HCT116 (cell line): ENCODE data around the gene HSPG2. TPM values are rescaled to one million over a fixed set of nuclear protein-coding genes. Genes with fewer than 3 reads are reported as not detected.

Experiments used
- ATAC-seq: fragments of 200-7000 bp; cut with Tn5 transposase; 2 replicates; pipeline ENCODE4 v1.9.1; 2020; ENCODE audit warnings: mild to moderate bottlenecking, moderate library complexity
- BruUV-seq: library from RNA; stranded (reverse); fragments of 400-500 nt; replicated peaks from 2 replicates; lab custom pipeline; 2021; lab: Mats Ljungman, UMichigan
- CTCF ChIA-PET: fragments of 300-600 bp; sonication (Branson Sonifier 250); formaldehyde crosslinking; loops from one replicate; lab custom pipeline; 2021; ENCODE audit warnings: antibody characterized with exemption; lab: Charles Lee
- POLR2A ChIA-PET: fragments of 300-600, 350-600 bp; sonication (Branson Sonifier 250); formaldehyde crosslinking; loops from one replicate; lab custom pipeline; 2021; ENCODE audit warnings: antibody characterized with exemption; lab: Charles Lee
- RAD21 ChIA-PET, 2 experiments: fragments of 300-600 bp; sonication (Branson Sonifier 250); formaldehyde crosslinking; loops; one replicate each; lab custom pipeline; 2023; ENCODE audit warnings: low total read pairs in 2 of 2; ENCODE audit not compliant: uncharacterized antibody in 2 of 2, unreplicated experiment in 2 of 2, low non-redundant PET in 1 of 2; lab: Charles Lee
- DNase-seq: peaks from one replicate; pipeline ENCODE4 v3.0.0-alpha.2; 2010; ENCODE audit warnings: low read depth, low spot score
- H2AFZ ChIP-seq: fragments of 200-600 bp; shearing (Covaris generic), sonication (generic); 2 replicates; pipeline ENCODE4 v1.6.1; 2017; ENCODE audit warnings: low read depth, mixed run types, mixed read lengths, antibody characterized with exemption, low read length; ENCODE audit not compliant: poor library complexity, severe bottlenecking
- H3K27ac ChIP-seq: 2 replicates; pipeline ENCODE4 v1.5.1; 2012; ENCODE audit warnings: low read depth, low read length
- H3K27me3 ChIP-seq: fragments of 200-600 bp; sonication (generic); 2 replicates; pipeline ENCODE4 v1.6.1; 2016; ENCODE audit warnings: mixed run types, low read length, mixed read lengths; ENCODE audit not compliant: insufficient read depth
- H3K36me3 ChIP-seq, 2 experiments: fragments of 200-500 bp in 1 of 2; fragments of 200-600 bp in 1 of 2; sonication (Bioruptor generic) in 1 of 2; sonication (generic) in 1 of 2; 2 replicates each; pipeline versions ENCODE4 v1.5.1 to v1.6.1; 2014 to 2016; ENCODE audit warnings: low read length in 2 of 2, inconsistent platforms in 1 of 2, mixed read lengths in 1 of 2, mixed run types in 1 of 2; ENCODE audit not compliant: insufficient read depth in 2 of 2, control insufficient read depth in 1 of 2
- H3K4me1 ChIP-seq, 2 experiments: fragments of 200-600 bp in 1 of 2; sonication (generic) in 1 of 2; 2 replicates each; pipeline versions ENCODE4 v1.5.1 to v1.6.1; 2012 to 2017; ENCODE audit warnings: low read length in 2 of 2, inconsistent platforms in 1 of 2, mild to moderate bottlenecking in 1 of 2, mixed read lengths in 1 of 2, mixed run types in 1 of 2, moderate library complexity in 1 of 2; ENCODE audit not compliant: insufficient read depth in 2 of 2, control insufficient read depth in 1 of 2
- H3K4me2 ChIP-seq: fragments of 200-600 bp; sonication (generic); 2 replicates; pipeline ENCODE4 v1.6.1; 2017; ENCODE audit warnings: mixed run types, low read length, mixed read lengths
- H3K4me3 ChIP-seq, 2 experiments: fragments of 200-600 bp in 1 of 2; sonication (generic) in 1 of 2; replicated peaks in 1 of 2; 2 replicates each; pipeline ENCODE4 v1.5.1; 2011 to 2016; ENCODE audit warnings: low read length in 2 of 2, control low read depth in 1 of 2, low read depth in 1 of 2, mild to moderate bottlenecking in 1 of 2, mixed read lengths in 1 of 2, mixed run types in 1 of 2
- H3K79me2 ChIP-seq: fragments of 200-600 bp; sonication (generic); 2 replicates; pipeline ENCODE4 v1.6.1; 2017; ENCODE audit warnings: mild to moderate bottlenecking, mixed run types, low read length, moderate library complexity, mixed read lengths; ENCODE audit not compliant: insufficient read depth
- H3K9ac ChIP-seq: fragments of 200-600 bp; sonication (generic); 2 replicates; pipeline ENCODE4 v1.6.1; 2016; ENCODE audit warnings: low read length, mixed read lengths
- H3K9me2 ChIP-seq: fragments of 200-600 bp; sonication (generic), shearing (Covaris generic); 2 replicates; pipeline ENCODE4 v1.6.1; 2017; ENCODE audit warnings: mixed run types, mild to moderate bottlenecking, moderate library complexity; ENCODE audit not compliant: insufficient read depth
- H3K9me3 ChIP-seq, 2 experiments: fragments of 200-500 bp in 1 of 2; fragments of 200-600 bp in 1 of 2; sonication (Bioruptor generic) in 1 of 2; sonication (generic) in 1 of 2; 2 replicates each; pipeline ENCODE4 v1.6.1; 2014 to 2017; ENCODE audit warnings: low read length in 2 of 2, mixed read lengths in 2 of 2, inconsistent platforms in 1 of 2, low read depth in 1 of 2, mild to moderate bottlenecking in 1 of 2, mixed run types in 1 of 2, moderate library complexity in 1 of 2; ENCODE audit not compliant: control insufficient read depth in 1 of 2, insufficient read depth in 1 of 2
- H4K20me1 ChIP-seq: fragments of 200-600 bp; sonication (generic), shearing (Covaris generic); 2 replicates; pipeline ENCODE4 v1.6.1; 2017; ENCODE audit warnings: mixed run types, mild to moderate bottlenecking, moderate library complexity; ENCODE audit not compliant: insufficient read depth
- CBX3 ChIP-seq: IDR thresholded peaks from 2 replicates; pipeline ENCODE4 v1.6.1; 2012; ENCODE audit warnings: low read depth
- CEBPB ChIP-seq: IDR thresholded peaks from 2 replicates; pipeline ENCODE4 v1.6.1; 2012; ENCODE audit warnings: low read depth
- EGR1 ChIP-seq: IDR thresholded peaks from 2 replicates; pipeline ENCODE4 v1.6.1; 2012; ENCODE audit warnings: low read depth
- ELF1 ChIP-seq: IDR thresholded peaks from 2 replicates; pipeline ENCODE4 v1.6.1; 2012; ENCODE audit warnings: low read depth, borderline replicate concordance
- EZH2 ChIP-seq: fragments of 200-600 bp; sonication (generic); IDR thresholded peaks from 2 replicates; pipeline ENCODE4 v1.6.1; 2017; ENCODE audit warnings: antibody characterized with exemption, mixed run types
- EZH2phosphoT487 ChIP-seq: fragments of 200-600 bp; IDR thresholded peaks from 2 replicates; pipeline ENCODE4 v1.6.1; 2018; ENCODE audit warnings: antibody characterized with exemption, borderline replicate concordance
- FOSL1 ChIP-seq: IDR thresholded peaks from 2 replicates; pipeline ENCODE4 v1.6.1; 2012; ENCODE audit warnings: low read depth
- JUND ChIP-seq: IDR thresholded peaks from 2 replicates; pipeline ENCODE4 v1.6.1; 2012
- POLR2A ChIP-seq: IDR thresholded peaks from 2 replicates; pipeline ENCODE4 v1.7.0; 2011; ENCODE audit warnings: borderline replicate concordance; ENCODE audit not compliant: insufficient read depth, insufficient read length; ENCODE audit errors: extremely low read depth
- POLR2AphosphoS5 ChIP-seq: IDR thresholded peaks from 2 replicates; pipeline ENCODE4 v1.6.1; 2011; ENCODE audit warnings: mild to moderate bottlenecking, low read depth, low read length, moderate library complexity
- RAD21 ChIP-seq: IDR thresholded peaks from 2 replicates; pipeline ENCODE4 v1.6.1; 2012; ENCODE audit warnings: low read depth, mild to moderate bottlenecking
- SIN3A ChIP-seq: IDR thresholded peaks from 2 replicates; pipeline ENCODE4 v1.6.1; 2012; ENCODE audit warnings: low read depth
- SRF ChIP-seq: IDR thresholded peaks from 2 replicates; pipeline ENCODE4 v1.6.1; 2012; ENCODE audit warnings: low read depth
- YY1 ChIP-seq: IDR thresholded peaks from 2 replicates; pipeline ENCODE4 v1.6.1; 2011; ENCODE audit warnings: low read length, low read depth, moderate library complexity, mild to moderate bottlenecking; ENCODE audit not compliant: insufficient replicate concordance; ENCODE audit errors: extremely low read depth
- ZFX ChIP-seq: fragments of 450-650 bp; IDR thresholded peaks from 2 replicates; pipeline ENCODE4 v1.6.1; 2017
- ZNF274 ChIP-seq: fragments of 200-500 bp; sonication (Bioruptor generic); IDR thresholded peaks from 2 replicates; pipeline ENCODE4 v1.6.1; 2014; ENCODE audit warnings: mild to moderate bottlenecking, low read depth, low read length, inconsistent platforms
- intact Hi-C: fragments of 100-400 bp; cut with micrococcal nuclease; formaldehyde crosslinking; loops from 2 replicates; pipeline ENCODE4 v1.10.0; 2022
- total RNA-seq: library from RNA; stranded (reverse); gene quantifications from one replicate; pipeline ENCODE4 v1.2.1, GENCODE V29; 2021; ENCODE audit not compliant: unreplicated experiment
- TF ChIP-seq, protein P1 (sequence below): IDR thresholded peaks from 2 replicates; pipeline ENCODE4 v1.6.1; 2012
- TF ChIP-seq, protein P2 (sequence below): IDR thresholded peaks from 2 replicates; pipeline ENCODE4 v1.6.1; 2011; ENCODE audit warnings: mild to moderate bottlenecking, low read length, moderate library complexity; ENCODE audit not compliant: insufficient replicate concordance; ENCODE audit errors: extremely low read depth
- TF ChIP-seq, protein P3 (sequence below): IDR thresholded peaks from 2 replicates; pipeline ENCODE4 v1.6.1; 2012; ENCODE audit warnings: low read depth
- TF ChIP-seq, protein P4 (sequence below): IDR thresholded peaks from 2 replicates; pipeline ENCODE4 v1.6.1; 2012

HSPG2 gene
- total RNA-seq, 1 experiment from 2014 or later, result 55.7 TPM

DNA sequence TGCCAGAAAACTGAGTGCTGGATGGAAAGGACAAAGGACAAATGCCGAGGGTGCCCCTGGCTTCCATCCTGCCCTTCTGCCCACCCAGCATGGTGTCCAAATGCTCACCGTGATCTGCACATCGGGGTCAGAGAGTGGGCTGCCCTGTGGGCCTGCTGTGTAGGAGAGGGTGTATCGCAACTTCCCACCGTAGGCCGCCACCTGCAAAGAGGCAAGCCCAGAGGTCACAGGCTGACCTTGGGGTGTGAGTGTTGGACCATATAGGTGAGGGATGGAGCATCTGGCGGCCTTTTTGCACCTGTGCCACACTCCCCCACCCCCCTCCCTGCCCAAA lies 71.5 kb downstream of the HSPG2 start:
- ChIA-PET CTCF (no interaction called here), POLR2A (no interaction called here), RAD21 (no interaction called here)
- Histone ChIP-seq H3K9ac (no peak overlapping the region), H3K9me3 (no peaks in the 10 kb centered on the region), H3K27me3 (no peaks in the 10 kb centered on the region), H3K9me2 (no peaks in the 10 kb centered on the region), H4K20me1 (no peaks in the 10 kb centered on the region), H2AFZ (no peak overlapping the region), H3K4me3 (no peak overlapping the region), H3K4me1 (peaks cover 19 to 27% of the 10 kb centered on the region in 2 experiments), H3K27ac (no peak overlapping the region), H3K4me2 (no peak overlapping the region), H3K79me2 (no peaks in the 10 kb centered on the region), H3K36me3 (0 out of 4 replicates have a peak, but pooled peaks cover 0 to 4% of the 10 kb centered on the region in 2 experiments)
- DNase-seq (no peak), ATAC-seq (no peak)
- no peak for TF ChIP-seq ELF1
- TF ChIP-seq, protein P1, sequence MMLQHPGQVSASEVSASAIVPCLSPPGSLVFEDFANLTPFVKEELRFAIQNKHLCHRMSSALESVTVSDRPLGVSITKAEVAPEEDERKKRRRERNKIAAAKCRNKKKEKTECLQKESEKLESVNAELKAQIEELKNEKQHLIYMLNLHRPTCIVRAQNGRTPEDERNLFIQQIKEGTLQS, result no peak
- no peak for TF ChIP-seq CEBPB
- TF ChIP-seq EZH2, result no peak
- TF ChIP-seq EZH2phosphoT487, result no peak
- TF ChIP-seq, protein P2, sequence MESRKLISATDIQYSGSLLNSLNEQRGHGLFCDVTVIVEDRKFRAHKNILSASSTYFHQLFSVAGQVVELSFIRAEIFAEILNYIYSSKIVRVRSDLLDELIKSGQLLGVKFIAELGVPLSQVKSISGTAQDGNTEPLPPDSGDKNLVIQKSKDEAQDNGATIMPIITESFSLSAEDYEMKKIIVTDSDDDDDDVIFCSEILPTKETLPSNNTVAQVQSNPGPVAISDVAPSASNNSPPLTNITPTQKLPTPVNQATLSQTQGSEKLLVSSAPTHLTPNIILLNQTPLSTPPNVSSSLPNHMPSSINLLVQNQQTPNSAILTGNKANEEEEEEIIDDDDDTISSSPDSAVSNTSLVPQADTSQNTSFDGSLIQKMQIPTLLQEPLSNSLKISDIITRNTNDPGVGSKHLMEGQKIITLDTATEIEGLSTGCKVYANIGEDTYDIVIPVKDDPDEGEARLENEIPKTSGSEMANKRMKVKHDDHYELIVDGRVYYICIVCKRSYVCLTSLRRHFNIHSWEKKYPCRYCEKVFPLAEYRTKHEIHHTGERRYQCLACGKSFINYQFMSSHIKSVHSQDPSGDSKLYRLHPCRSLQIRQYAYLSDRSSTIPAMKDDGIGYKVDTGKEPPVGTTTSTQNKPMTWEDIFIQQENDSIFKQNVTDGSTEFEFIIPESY, result no peak
- TF ChIP-seq FOSL1, result no peak
- no peak for TF ChIP-seq SIN3A
- no peak for TF ChIP-seq RAD21
- TF ChIP-seq JUND, result no peak
- no peak for TF ChIP-seq CBX3
- TF ChIP-seq EGR1, result no peak
- TF ChIP-seq ZFX, result no peak
- TF ChIP-seq SRF, result no peak
- TF ChIP-seq YY1, result no peak
- no peak for TF ChIP-seq ZNF274
- TF ChIP-seq, protein P3, sequence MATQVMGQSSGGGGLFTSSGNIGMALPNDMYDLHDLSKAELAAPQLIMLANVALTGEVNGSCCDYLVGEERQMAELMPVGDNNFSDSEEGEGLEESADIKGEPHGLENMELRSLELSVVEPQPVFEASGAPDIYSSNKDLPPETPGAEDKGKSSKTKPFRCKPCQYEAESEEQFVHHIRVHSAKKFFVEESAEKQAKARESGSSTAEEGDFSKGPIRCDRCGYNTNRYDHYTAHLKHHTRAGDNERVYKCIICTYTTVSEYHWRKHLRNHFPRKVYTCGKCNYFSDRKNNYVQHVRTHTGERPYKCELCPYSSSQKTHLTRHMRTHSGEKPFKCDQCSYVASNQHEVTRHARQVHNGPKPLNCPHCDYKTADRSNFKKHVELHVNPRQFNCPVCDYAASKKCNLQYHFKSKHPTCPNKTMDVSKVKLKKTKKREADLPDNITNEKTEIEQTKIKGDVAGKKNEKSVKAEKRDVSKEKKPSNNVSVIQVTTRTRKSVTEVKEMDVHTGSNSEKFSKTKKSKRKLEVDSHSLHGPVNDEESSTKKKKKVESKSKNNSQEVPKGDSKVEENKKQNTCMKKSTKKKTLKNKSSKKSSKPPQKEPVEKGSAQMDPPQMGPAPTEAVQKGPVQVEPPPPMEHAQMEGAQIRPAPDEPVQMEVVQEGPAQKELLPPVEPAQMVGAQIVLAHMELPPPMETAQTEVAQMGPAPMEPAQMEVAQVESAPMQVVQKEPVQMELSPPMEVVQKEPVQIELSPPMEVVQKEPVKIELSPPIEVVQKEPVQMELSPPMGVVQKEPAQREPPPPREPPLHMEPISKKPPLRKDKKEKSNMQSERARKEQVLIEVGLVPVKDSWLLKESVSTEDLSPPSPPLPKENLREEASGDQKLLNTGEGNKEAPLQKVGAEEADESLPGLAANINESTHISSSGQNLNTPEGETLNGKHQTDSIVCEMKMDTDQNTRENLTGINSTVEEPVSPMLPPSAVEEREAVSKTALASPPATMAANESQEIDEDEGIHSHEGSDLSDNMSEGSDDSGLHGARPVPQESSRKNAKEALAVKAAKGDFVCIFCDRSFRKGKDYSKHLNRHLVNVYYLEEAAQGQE, result no peak
- TF ChIP-seq POLR2AphosphoS5, result no peak
- TF ChIP-seq, protein P4, sequence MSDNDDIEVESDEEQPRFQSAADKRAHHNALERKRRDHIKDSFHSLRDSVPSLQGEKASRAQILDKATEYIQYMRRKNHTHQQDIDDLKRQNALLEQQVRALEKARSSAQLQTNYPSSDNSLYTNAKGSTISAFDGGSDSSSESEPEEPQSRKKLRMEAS, result no peak
- TF ChIP-seq POLR2A, result no peak
- intact Hi-C loops, result no loop called here
- no TSS peak for BruUV-seq
